Neural progenitor cell (in vitro differentiated cells): ENCODE data around the gene HIKESHI. TPM values are rescaled to one million over a fixed set of nuclear protein-coding genes. Genes with fewer than 3 reads are reported as not detected.
"Not testable (repeated sequence)": the region's sequence is repeated elsewhere in the genome, so short reads cannot be mapped to it uniquely, and the experiment has no call there.

Experiments used
- DNase-seq: peaks from one replicate; pipeline ENCODE4 v3.0.0-alpha.2; 2016; ENCODE audit warnings: low spot score
- H2AFZ ChIP-seq: fragments of 200-600 bp; sonication (generic); replicated peaks from 2 replicates; pipeline ENCODE4 v1.6.1; 2016; ENCODE audit warnings: antibody characterized with exemption
- H3F3A ChIP-seq: fragments of 200-600 bp; sonication (generic); 2 replicates; pipeline ENCODE4 v1.6.1; 2016; ENCODE audit warnings: antibody characterized with exemption, low read depth
- H3K27ac ChIP-seq: fragments of 200-600 bp; sonication (generic); 2 replicates; pipeline ENCODE4 v1.5.1; 2016; ENCODE audit warnings: mild to moderate bottlenecking
- H3K27me3 ChIP-seq: fragments of 200-600 bp; sonication (generic); 2 replicates; pipeline ENCODE4 v1.6.1; 2016; ENCODE audit warnings: mild to moderate bottlenecking, moderate library complexity
- H3K36me3 ChIP-seq: fragments of 200-600 bp; sonication (generic); 2 replicates; pipeline ENCODE4 v1.5.1; 2016
- H3K4me1 ChIP-seq: fragments of 200-600 bp; sonication (generic); 2 replicates; pipeline ENCODE4 v1.6.1; 2016; ENCODE audit warnings: mixed run types
- H3K4me2 ChIP-seq: fragments of 200-600 bp; sonication (generic); 2 replicates; pipeline ENCODE4 v1.6.1; 2016
- H3K4me3 ChIP-seq: fragments of 200-600 bp; sonication (generic); 2 replicates; pipeline ENCODE4 v1.5.1; 2016
- H3K79me2 ChIP-seq: fragments of 200-600 bp; sonication (generic); 2 replicates; pipeline ENCODE4 v1.6.1; 2016; ENCODE audit warnings: low read depth
- H3K9ac ChIP-seq: fragments of 200-600 bp; sonication (generic); 2 replicates; pipeline ENCODE4 v1.6.1; 2016
- H3K9me3 ChIP-seq: fragments of 200-600 bp; sonication (generic); 2 replicates; pipeline ENCODE4 v1.5.1; 2016; ENCODE audit warnings: low read depth
- H4K20me1 ChIP-seq: fragments of 200-600 bp; sonication (generic); 2 replicates; pipeline ENCODE4 v1.6.1; 2016; ENCODE audit warnings: low read depth
- H3K27ac Mint-ChIP-seq: 3 replicates; pipeline ENCODE4 v1.8.0; 2021; ENCODE audit warnings: mixed read lengths
- H3K27me3 Mint-ChIP-seq: 2 replicates; pipeline ENCODE4 v1.8.0; 2022; ENCODE audit warnings: low read depth, mild to moderate bottlenecking, inconsistent platforms, moderate library complexity, mixed read lengths; ENCODE audit not compliant: insufficient read depth
- H3K36me3 Mint-ChIP-seq: 3 replicates; pipeline ENCODE4 v1.8.0; 2021; ENCODE audit warnings: mixed read lengths
- H3K4me1 Mint-ChIP-seq: 3 replicates; pipeline ENCODE4 v1.8.0; 2021; ENCODE audit warnings: mixed read lengths
- H3K4me3 Mint-ChIP-seq: 3 replicates; pipeline ENCODE4 v1.8.0; 2021; ENCODE audit warnings: mild to moderate bottlenecking, moderate library complexity, mixed read lengths
- H3K9me3 Mint-ChIP-seq: 3 replicates; pipeline ENCODE4 v1.8.0; 2020; ENCODE audit warnings: mixed read lengths
- EZH2 ChIP-seq: fragments of 200-600 bp; sonication (generic); IDR thresholded peaks from 2 replicates; pipeline ENCODE4 v1.6.1; 2017; ENCODE audit warnings: antibody characterized with exemption, mild to moderate bottlenecking, moderate library complexity
- EZH2phosphoT487 ChIP-seq: fragments of 200-600 bp; sonication (generic); IDR thresholded peaks from 2 replicates; pipeline ENCODE4 v1.6.1; 2017; ENCODE audit warnings: antibody characterized with exemption
- total RNA-seq: library from RNA; depleted of rRNA; stranded (reverse); fragments of >200 nt; gene quantifications from 2 replicates; pipeline ENCODE4 v1.2.3, GENCODE V29; 2015; ENCODE audit warnings: low replicate concordance
- TF ChIP-seq, protein P1 (sequence below): fragments of 200-600 bp; sonication (generic); IDR thresholded peaks from 2 replicates; pipeline ENCODE4 v1.5.1; 2017; ENCODE audit warnings: antibody characterized with exemption, mild to moderate bottlenecking

The HIKESHI gene
- total RNA-seq, 1 donor from 2014 or later: 87.2 TPM

DNA sequence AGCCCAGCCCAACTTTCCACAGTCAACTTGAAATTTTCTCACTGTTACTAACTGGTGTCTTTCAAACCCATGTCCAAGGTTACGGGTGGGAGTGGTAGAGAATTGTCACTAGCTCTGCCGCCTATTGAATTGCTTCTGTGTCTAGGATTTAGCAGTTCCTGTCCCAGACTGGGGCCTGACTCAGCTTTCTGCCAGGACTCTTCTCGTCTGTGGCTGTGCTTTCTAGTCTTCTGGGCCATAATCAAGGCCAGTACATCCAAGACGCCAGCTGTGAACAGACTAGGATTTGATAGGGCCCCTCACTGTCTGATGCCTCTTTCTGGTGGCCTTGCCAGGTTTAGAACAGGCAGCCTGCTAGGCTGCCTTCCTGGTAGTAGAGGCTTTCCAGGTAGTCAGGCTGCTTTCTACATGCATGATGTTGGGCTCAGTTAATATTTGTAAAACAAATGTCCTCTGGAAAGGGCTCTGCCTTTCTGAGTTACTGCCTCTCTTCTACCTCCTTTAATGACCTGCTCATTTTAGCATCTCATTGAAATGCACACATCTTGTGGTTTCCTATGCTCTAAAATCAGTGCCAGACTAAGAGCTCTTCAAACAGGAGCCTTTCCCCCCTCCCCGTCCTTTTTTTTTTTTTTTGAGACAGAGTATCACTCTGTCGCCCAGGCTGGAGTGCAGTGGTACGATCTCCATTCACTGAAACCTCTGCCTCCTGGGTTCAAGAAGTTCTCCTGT is 13.1 kb upstream of the HIKESHI start:
- Histone ChIP-seq H3K9ac (no peak overlapping the region), H3K27ac (no peak overlapping the region), H3K4me2 (no peak overlapping the region), H2AFZ (no peak overlapping the region), H3K9me3 (no peaks in the 10 kb centered on the region), H3K79me2 (no peaks in the 10 kb centered on the region), H4K20me1 (no peaks in the 10 kb centered on the region), H3K36me3 (no peaks in the 10 kb centered on the region), H3F3A (no peaks in the 10 kb centered on the region), H3K4me1 (no peaks in the 10 kb centered on the region), H3K4me3 (no peak overlapping the region), H3K27me3 (no peaks in the 10 kb centered on the region)
- no peak for DNase-seq
- TF ChIP-seq, protein P1, sequence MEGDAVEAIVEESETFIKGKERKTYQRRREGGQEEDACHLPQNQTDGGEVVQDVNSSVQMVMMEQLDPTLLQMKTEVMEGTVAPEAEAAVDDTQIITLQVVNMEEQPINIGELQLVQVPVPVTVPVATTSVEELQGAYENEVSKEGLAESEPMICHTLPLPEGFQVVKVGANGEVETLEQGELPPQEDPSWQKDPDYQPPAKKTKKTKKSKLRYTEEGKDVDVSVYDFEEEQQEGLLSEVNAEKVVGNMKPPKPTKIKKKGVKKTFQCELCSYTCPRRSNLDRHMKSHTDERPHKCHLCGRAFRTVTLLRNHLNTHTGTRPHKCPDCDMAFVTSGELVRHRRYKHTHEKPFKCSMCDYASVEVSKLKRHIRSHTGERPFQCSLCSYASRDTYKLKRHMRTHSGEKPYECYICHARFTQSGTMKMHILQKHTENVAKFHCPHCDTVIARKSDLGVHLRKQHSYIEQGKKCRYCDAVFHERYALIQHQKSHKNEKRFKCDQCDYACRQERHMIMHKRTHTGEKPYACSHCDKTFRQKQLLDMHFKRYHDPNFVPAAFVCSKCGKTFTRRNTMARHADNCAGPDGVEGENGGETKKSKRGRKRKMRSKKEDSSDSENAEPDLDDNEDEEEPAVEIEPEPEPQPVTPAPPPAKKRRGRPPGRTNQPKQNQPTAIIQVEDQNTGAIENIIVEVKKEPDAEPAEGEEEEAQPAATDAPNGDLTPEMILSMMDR: no peak
- no peak for TF ChIP-seq EZH2phosphoT487
- no peak for TF ChIP-seq EZH2
- Mint-ChIP-seq H3K9me3 (no peaks in the 10 kb centered on the region), H3K27me3 (no peaks in the 10 kb centered on the region), H3K36me3 (peaks cover 7% of the 10 kb centered on the region), H3K27ac (no peak overlapping the region), H3K4me3 (no peak overlapping the region), H3K4me1 (no peaks in the 10 kb centered on the region)

DNA sequence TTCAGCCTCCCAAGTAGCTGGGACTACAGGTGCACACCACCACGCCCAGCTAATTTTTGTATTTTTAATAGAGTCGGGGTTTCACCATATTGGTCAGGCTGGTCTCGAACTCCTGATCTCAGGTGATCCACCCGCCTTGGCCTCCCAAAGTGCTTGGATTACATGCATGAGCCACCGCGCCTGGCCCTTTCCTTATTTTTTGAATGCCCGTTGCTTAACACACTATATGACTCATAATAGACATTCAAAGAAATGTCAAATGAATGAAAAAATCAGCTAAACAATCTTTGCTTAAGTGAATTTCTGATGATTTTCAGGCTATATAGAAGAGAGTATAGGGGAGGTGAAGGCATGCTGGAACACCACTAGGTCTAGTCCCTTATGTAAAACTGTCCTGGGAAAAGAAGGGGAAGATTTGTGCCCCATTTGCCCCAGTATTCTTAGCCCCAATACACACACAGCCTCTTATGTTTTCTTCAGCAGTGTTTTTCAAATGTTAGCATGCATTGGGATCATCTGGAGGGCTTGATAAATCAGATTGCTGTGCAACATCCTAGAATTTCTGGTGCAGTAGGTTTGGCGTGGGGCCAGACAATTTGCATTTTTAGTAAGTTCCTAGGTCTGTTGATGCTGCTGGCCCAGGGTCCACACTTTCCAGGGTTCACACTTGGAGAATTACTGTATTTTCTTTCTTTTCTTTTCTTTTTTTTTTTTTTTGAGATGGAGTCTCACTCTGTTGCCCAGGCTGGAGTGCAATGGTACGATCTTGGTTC is 12.3 kb upstream of the HIKESHI start:
- H3K4me1 Mint-ChIP-seq, H3K27me3 ChIP-seq, DNase-seq, H3K79me2 ChIP-seq, H3K27ac Mint-ChIP-seq, H3K4me2 ChIP-seq, H3K9me3 Mint-ChIP-seq, H3F3A ChIP-seq, H3K9me3 ChIP-seq, H3K36me3 Mint-ChIP-seq, H3K4me1 ChIP-seq, H3K36me3 ChIP-seq, H3K27ac ChIP-seq, H2AFZ ChIP-seq, H3K4me3 Mint-ChIP-seq, H3K9ac ChIP-seq, H4K20me1 ChIP-seq, H3K4me3 ChIP-seq, H3K27me3 Mint-ChIP-seq: not testable (repeated sequence)

GRCh38 chr11:86291466-86292262 is 10.4 kb upstream of the HIKESHI start:
- Mint-ChIP-seq H3K36me3 (no peaks in the 10 kb centered on the region), H3K4me3 (no peak overlapping the region), H3K4me1 (no peaks in the 10 kb centered on the region), H3K9me3 (no peaks in the 10 kb centered on the region), H3K27me3 (no peaks in the 10 kb centered on the region), H3K27ac (no peak overlapping the region)
- H3K4me2 ChIP-seq: no peak overlapping the region
- TF ChIP-seq, protein P1: peak; percentile 80
- no peak for TF ChIP-seq EZH2
- H3K4me3 ChIP-seq: no peak overlapping the region
- peak; percentile 75 for DNase-seq
- no peaks in the 10 kb centered on the region for H4K20me1 ChIP-seq
- H3K27me3 ChIP-seq: no peaks in the 10 kb centered on the region
- H3K9ac ChIP-seq: no peak overlapping the region
- H3K79me2 ChIP-seq: no peaks in the 10 kb centered on the region
- no peaks in the 10 kb centered on the region for H3F3A ChIP-seq
- no peaks in the 10 kb centered on the region for H3K36me3 ChIP-seq
- H3K27ac ChIP-seq: no peak overlapping the region
- H3K4me1 ChIP-seq: no peaks in the 10 kb centered on the region
- H2AFZ ChIP-seq: no peak overlapping the region
- no peaks in the 10 kb centered on the region for H3K9me3 ChIP-seq
